K562 (cell line): ENCODE measurements around the gene GJA5.

ENCODE experiments used
- CHAMP1 ChIP-seq: fragments of 450-650 bp; IDR thresholded peaks from 2 replicates; pipeline ENCODE4 v1.6.1; 2016; ENCODE audit warnings: mild to moderate bottlenecking
- ETV5 ChIP-seq: sonication (generic); formaldehyde crosslinking; IDR thresholded peaks from 2 replicates; pipeline ENCODE4 v1.4.0; 2020; ENCODE audit warnings: low read depth, mild to moderate bottlenecking, missing genetic modification reagents
- GATA2 ChIP-seq: sonication (generic); formaldehyde crosslinking; IDR thresholded peaks from 2 replicates; pipeline ENCODE4 v1.4.0; 2020; ENCODE audit warnings: mild to moderate bottlenecking, missing genetic modification reagents
- MBD2 ChIP-seq: sonication (generic); IDR thresholded peaks from 2 replicates; pipeline ENCODE4 v1.6.1; 2016; ENCODE audit warnings: low read depth, borderline replicate concordance
- USF2 ChIP-seq: sonication (generic); formaldehyde crosslinking; IDR thresholded peaks from 2 replicates; pipeline ENCODE4 v1.5.0; 2020; ENCODE audit warnings: missing genetic modification reagents
- ZFX ChIP-seq: sonication (generic); formaldehyde crosslinking; IDR thresholded peaks from 2 replicates; pipeline ENCODE4 v1.8.0; 2022; ENCODE audit warnings: mild to moderate bottlenecking, missing genetic modification reagents, moderate library complexity

DNA sequence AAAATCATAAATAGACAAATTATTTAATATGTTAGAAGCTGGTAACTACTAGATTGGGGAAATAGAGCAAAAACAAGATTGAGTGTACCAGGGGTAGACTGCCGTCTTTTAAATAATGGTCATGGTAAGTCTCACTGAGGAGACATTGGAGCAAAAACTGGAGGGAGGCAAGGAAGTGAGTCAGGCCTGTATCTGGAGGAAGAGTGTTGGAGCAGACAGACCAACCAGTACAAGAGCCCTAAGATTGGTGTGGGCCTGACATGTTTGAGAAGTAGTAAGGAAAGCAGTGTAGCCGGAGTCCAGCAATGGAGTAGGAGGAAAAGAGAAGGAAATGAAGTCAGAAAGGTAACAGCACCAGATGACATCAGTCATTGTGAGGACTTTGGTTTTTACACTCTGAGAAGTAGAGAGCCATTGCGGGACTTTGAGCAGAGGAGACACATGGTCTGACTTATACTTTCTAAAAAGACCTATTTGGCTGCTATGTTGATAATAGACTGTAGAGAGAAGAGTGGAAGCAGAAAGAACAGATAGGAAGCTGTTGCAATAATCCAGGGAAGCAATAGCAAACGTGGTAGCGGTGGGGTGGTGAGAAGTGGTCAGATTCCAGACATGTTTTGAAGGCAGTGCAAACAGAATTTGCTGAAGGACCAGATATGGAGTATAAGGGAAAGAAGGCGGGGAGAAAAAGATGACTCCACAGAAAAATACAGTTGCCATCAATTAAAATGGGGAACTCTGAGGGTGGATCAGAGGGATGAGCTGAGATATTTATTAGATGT lies 44.7 kb upstream of the GJA5 start:
- TF ChIP-seq ZFX (CRISPR knock-in tag): no peak
- TF ChIP-seq CHAMP1: no peak
- TF ChIP-seq ETV5 (CRISPR knock-in tag): no peak
- no peak for TF ChIP-seq GATA2
- no peak for TF ChIP-seq USF2 (CRISPR knock-in tag)
- no peak for TF ChIP-seq MBD2
